Measurements from ENCODE around the gene NFAM1. TPM values are rescaled to one million over a fixed set of nuclear protein-coding genes. Genes with fewer than 3 reads are reported as not detected.

NFAM1 gene
- total RNA-seq, 1 donor from 2014 or later: not detected

DNA sequence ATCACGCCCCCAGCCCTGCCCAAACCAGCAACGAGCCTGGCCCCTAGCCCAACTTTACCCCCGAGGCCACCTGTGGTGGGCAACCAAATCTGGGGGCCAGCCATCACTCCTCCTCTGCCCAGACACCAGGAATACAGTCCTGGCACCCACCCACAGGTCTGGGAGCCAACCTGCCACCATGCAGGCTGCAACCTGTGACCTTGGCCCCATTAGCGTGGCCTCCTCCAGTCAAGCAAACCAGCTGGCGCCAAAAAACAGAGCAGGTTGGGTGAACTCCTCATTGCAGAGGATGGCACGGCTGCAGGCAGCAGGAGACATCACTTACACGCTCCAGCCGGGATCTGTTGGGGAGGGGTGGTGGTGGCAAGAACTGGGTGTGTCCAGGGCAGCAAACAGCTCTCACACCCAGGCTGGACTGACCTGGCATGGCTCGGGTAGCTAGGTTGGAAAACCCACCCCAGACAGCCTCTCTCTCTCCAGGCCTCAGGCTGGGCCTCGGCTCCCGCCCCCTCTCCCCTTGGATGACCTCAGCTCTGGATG, 96.3 kb downstream of the NFAM1 start:
- TF ChIP-seq, protein P1, sequence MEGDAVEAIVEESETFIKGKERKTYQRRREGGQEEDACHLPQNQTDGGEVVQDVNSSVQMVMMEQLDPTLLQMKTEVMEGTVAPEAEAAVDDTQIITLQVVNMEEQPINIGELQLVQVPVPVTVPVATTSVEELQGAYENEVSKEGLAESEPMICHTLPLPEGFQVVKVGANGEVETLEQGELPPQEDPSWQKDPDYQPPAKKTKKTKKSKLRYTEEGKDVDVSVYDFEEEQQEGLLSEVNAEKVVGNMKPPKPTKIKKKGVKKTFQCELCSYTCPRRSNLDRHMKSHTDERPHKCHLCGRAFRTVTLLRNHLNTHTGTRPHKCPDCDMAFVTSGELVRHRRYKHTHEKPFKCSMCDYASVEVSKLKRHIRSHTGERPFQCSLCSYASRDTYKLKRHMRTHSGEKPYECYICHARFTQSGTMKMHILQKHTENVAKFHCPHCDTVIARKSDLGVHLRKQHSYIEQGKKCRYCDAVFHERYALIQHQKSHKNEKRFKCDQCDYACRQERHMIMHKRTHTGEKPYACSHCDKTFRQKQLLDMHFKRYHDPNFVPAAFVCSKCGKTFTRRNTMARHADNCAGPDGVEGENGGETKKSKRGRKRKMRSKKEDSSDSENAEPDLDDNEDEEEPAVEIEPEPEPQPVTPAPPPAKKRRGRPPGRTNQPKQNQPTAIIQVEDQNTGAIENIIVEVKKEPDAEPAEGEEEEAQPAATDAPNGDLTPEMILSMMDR (IDR thresholded peaks at IDR 0.05): no peak
- Mint-ChIP-seq H3K36me3 (ENCODE audit: low read depth) (no peaks in the 10 kb centered on the region), H3K27ac (ENCODE audit: unreplicated experiment) (no peak overlapping the region), H3K9me3 (ENCODE audit: low read depth) (no peaks in the 10 kb centered on the region), H3K4me1 (ENCODE audit: low read depth) (no peaks in the 10 kb centered on the region), H3K4me3 (ENCODE audit: unreplicated experiment) (no peak overlapping the region), H3K27me3 (ENCODE audit: low read depth) (peaks cover 10% of the 10 kb centered on the region)
- no peak for DNase-seq (ENCODE audit: low spot score)

DNA sequence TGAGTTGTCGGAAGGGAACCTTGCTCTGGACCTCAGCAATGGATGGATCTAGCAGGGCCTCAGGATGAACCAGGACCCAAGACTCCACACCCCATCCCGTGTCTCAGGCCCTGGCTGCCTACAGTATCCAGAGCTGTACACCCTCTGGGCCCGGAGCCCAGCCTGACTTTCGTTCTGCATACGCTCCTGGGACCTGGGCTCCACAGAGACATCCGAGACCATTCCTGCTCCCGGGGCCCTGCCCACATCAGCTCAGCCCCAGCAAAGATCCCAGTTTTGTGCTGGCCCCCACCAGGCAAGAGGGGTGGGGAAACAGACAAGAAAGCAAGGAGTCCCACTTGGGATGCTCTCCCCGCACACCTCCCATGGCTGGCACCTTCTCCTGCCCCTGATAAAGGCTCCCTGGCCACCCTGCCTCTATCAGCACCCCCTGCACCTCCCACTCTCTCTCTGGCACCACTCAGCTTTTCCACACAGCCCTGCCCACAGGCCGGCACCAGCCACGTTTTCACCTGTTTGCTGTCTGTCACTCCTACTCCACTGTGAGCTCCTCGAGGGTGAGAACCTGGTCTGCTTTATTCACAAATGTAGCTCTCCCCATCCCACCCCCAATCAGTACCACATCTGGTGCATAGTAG, 97.2 kb downstream of the NFAM1 start:
- DNase-seq (ENCODE audit: low spot score): no peak
- TF ChIP-seq, protein P1 (IDR thresholded peaks at IDR 0.05): no peak
- Mint-ChIP-seq H3K36me3 (ENCODE audit: low read depth) (no peaks in the 10 kb centered on the region), H3K9me3 (ENCODE audit: low read depth) (no peaks in the 10 kb centered on the region), H3K27me3 (ENCODE audit: low read depth) (peaks cover 12% of the 10 kb centered on the region), H3K4me1 (ENCODE audit: low read depth) (no peaks in the 10 kb centered on the region), H3K4me3 (ENCODE audit: unreplicated experiment) (no peak overlapping the region), H3K27ac (ENCODE audit: unreplicated experiment) (no peak overlapping the region)

DNA sequence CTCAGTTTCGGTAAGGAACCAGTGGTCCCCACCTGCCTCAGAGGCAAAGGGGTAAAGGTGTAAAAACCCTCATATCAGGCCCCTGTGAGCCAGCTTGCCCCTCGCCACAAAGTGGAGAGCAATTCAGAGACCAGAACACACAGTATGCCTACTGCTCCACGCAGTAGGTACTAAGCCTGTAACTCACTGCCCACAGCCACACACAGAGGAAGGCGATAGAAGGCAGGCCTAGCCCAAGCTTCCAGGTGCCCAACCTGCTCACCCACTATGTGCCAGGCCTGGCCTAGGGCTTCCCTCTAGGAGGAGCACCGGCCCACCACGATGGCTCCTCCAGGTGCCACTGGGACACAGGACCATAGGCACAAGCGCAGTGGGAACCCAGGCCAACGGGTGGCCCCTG, 98.7 kb downstream of the NFAM1 start:
- H3K4me1 Mint-ChIP-seq (ENCODE audit: low read depth): no peaks in the 10 kb centered on the region
- H3K9me3 Mint-ChIP-seq (ENCODE audit: low read depth): no peaks in the 10 kb centered on the region
- TF ChIP-seq, protein P1 (IDR thresholded peaks at IDR 0.05): no peak
- H3K27me3 Mint-ChIP-seq (ENCODE audit: low read depth): peaks cover 12% of the 10 kb centered on the region
- no peaks in the 10 kb centered on the region for H3K36me3 Mint-ChIP-seq (ENCODE audit: low read depth)
- H3K27ac Mint-ChIP-seq (ENCODE audit: unreplicated experiment): no peak overlapping the region
- DNase-seq (ENCODE audit: low spot score): no peak
- H3K4me3 Mint-ChIP-seq (ENCODE audit: unreplicated experiment): no peak overlapping the region

DNA sequence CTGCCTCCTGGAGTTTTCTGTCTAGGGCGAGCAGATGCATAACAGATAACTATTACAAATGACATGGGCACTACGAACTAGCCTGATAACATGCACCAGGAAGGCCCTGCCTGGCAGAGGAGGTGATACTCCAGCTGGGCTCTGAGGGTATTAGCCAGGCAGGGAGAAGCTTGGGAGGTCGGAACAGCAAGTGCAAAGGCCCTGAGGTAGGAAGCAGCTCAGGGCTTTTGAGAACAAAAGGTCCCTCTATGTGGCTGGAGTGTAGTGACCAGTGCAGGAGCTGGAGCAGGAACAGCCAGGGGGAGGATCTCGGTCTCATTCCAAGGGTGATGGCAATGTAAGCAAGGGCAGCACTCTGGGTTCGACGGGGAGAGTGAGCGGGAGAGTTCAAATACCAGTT, 100.1 kb downstream of the NFAM1 start:
- no peak overlapping the region for H3K27ac Mint-ChIP-seq (ENCODE audit: unreplicated experiment)
- H3K4me3 Mint-ChIP-seq (ENCODE audit: unreplicated experiment): no peak overlapping the region
- no peak for DNase-seq (ENCODE audit: low spot score)
- H3K36me3 Mint-ChIP-seq (ENCODE audit: low read depth): no peaks in the 10 kb centered on the region
- no peaks in the 10 kb centered on the region for H3K9me3 Mint-ChIP-seq (ENCODE audit: low read depth)
- TF ChIP-seq, protein P1 (IDR thresholded peaks at IDR 0.05): no peak
- no peaks in the 10 kb centered on the region for H3K4me1 Mint-ChIP-seq (ENCODE audit: low read depth)
- peaks cover 15% of the 10 kb centered on the region for H3K27me3 Mint-ChIP-seq (ENCODE audit: low read depth)

DNA sequence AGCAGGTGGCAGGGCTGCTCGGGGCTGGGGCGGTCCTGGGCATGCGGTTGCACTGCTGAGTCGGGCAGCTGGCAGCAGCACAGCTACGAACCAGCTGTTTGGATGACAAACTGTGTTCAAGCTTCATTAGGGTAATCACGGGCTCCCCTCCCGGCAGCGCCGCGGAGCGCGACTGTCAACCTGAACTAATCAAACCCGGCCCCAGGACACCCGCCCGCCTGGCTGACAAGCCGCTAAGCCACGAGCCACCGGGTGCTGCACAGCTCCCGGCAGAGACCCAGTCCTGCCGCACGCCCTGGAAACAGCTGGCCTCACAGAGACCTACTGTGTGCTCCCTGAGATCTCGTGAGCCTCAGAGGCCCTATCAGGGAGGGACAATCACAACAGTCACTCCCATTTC, 101.2 kb downstream of the NFAM1 start:
- Mint-ChIP-seq H3K27ac (ENCODE audit: unreplicated experiment) (no peak overlapping the region), H3K36me3 (ENCODE audit: low read depth) (no peaks in the 10 kb centered on the region), H3K4me1 (ENCODE audit: low read depth) (no peaks in the 10 kb centered on the region), H3K9me3 (ENCODE audit: low read depth) (no peaks in the 10 kb centered on the region), H3K27me3 (ENCODE audit: low read depth) (peaks cover 11% of the 10 kb centered on the region), H3K4me3 (ENCODE audit: unreplicated experiment) (no peak overlapping the region)
- TF ChIP-seq, protein P1 (IDR thresholded peaks at IDR 0.05): no peak
- DNase-seq (ENCODE audit: low spot score): no peak

Other genes with a start within 250 kb of the NFAM1 start
- gene TCF20, start 161.8 kb downstream of the NFAM1 start, total RNA-seq: 27.3 to 35.1 TPM (median 31.0 TPM) in 3 replicates
- 33.8 to 39.3 TPM (median 34.8 TPM) in 3 replicates for gene RRP7A, start 87.4 kb upstream of the NFAM1 start, total RNA-seq
- gene SERHL2, start 121.6 kb upstream of the NFAM1 start, total RNA-seq: 2.8 to 4.0 TPM (median 3.5 TPM) in 3 replicates
- 47.3 to 49.2 TPM (median 48.0 TPM) in 3 replicates for gene POLDIP3, start 182.5 kb upstream of the NFAM1 start, total RNA-seq
- gene ATP5MGL, start 208.2 kb upstream of the NFAM1 start, total RNA-seq: 0.85 to 1.8 TPM in 2 of 3 replicates, not detected in the other
- 279 to 383 TPM (median 382 TPM) in 3 replicates for gene CYB5R3, start 217.0 kb upstream of the NFAM1 start, total RNA-seq